Kidney (tissue), 14 donors: ENCODE results near the gene MED13L. TPM values are rescaled to one million over a fixed set of nuclear protein-coding genes. Genes with fewer than 3 reads are reported as not detected.

Experiments used
- DNase-seq, 5 donors: peaks; one replicate each; pipeline ENCODE4 v3.0.0-alpha.2; 2013 to 2020
- FAIRE-seq: peaks from 2 replicates; lab custom pipeline; 2012; peaks lifted over from hg19 to GRCh38; lab: Jason Lieb, UNC
- H3K27ac ChIP-seq, 2 donors: one replicate each; pipeline ENCODE4 v1.7.0; 2013; ENCODE audit warnings: low read depth in 2 of 2, low read length in 2 of 2, inconsistent platforms in 1 of 2
- H3K27me3 ChIP-seq: one replicate; pipeline ENCODE4 v1.7.1; 2013; ENCODE audit warnings: low read length, inconsistent platforms; ENCODE audit not compliant: control insufficient read depth, insufficient read depth
- H3K36me3 ChIP-seq, 3 donors: one replicate each; pipeline versions ENCODE4 v1.7.0 to v1.7.1; 2013; ENCODE audit warnings: low read length in 3 of 3, control low read depth in 1 of 3, inconsistent platforms in 1 of 3; ENCODE audit not compliant: insufficient read depth in 3 of 3, control insufficient read depth in 2 of 3
- H3K4me1 ChIP-seq, 3 donors: one replicate each; pipeline versions ENCODE4 v1.7.0 to v1.7.1; 2013; ENCODE audit warnings: low read length in 3 of 3, inconsistent platforms in 1 of 3, low read depth in 1 of 3; ENCODE audit not compliant: control insufficient read depth in 2 of 3, insufficient read depth in 2 of 3
- H3K4me3 ChIP-seq, 3 donors: one replicate each; pipeline versions ENCODE4 v1.7.0 to v1.8.1; 2013; ENCODE audit warnings: low read length in 3 of 3, control low read depth in 1 of 3, inconsistent platforms in 1 of 3
- H3K9ac ChIP-seq, 3 donors: one replicate each; pipeline versions ENCODE4 v1.7.0 to v1.7.1; 2013; ENCODE audit warnings: low read length in 3 of 3, control low read depth in 1 of 3, inconsistent platforms in 1 of 3
- H3K9me3 ChIP-seq, 3 donors: one replicate each; pipeline versions ENCODE4 v1.7.0 to v1.7.1; 2013; ENCODE audit warnings: low read length in 3 of 3, control low read depth in 1 of 3, inconsistent platforms in 1 of 3; ENCODE audit not compliant: control insufficient read depth in 2 of 3, insufficient read depth in 1 of 3
- CTCF ChIP-seq: IDR thresholded peaks from 3 replicates; pipeline ENCODE4 v1.5.1; 2012; ENCODE audit warnings: mild to moderate bottlenecking, moderate library complexity, borderline replicate concordance; ENCODE audit not compliant: insufficient read depth; ENCODE audit errors: extremely low read depth
- intact Hi-C: fragments of 100-400 bp; cut with DNase I; formaldehyde crosslinking; loops from one replicate; pipeline ENCODE4 v1.11.1; 2022
- polyA plus RNA-seq: library from polyadenylated mRNA; stranded (reverse); fragments of 350-450 nt; fragmentation: Illumina TruSeq; extraction: RNeasy Lipid Tissue Mini Kit (QIAGEN cat#74804); gene quantifications from one replicate; pipeline ENCODE4 v1.2.3, GENCODE V29; 2014; ENCODE audit warnings: low read depth, low replicate concordance; ENCODE audit not compliant: insufficient read depth
- total RNA-seq: library from RNA; stranded (reverse); fragmentation: NEBNext Ultra II Directional; extraction: Animal tissue kit (Norgen Biotek cat#: 25700); gene quantifications from one replicate; pipeline ENCODE4 v1.2.1, GENCODE V29; 2021
- donor health status: control.
- donor health status: control.
- donor health status: control.
- donor health status: control.
- donor health status: control.
- donor health status: DM: yes; HTN: yes; CAD: no.
- donor health status: Normal renal cell carcinoma (clear cell type).

The MED13L gene
- total and polyA plus RNA-seq, 2 donors from 2014 or later: 7.1 to 153 TPM

- Histone ChIP-seq H3K27me3 (no peaks in the 10 kb centered on the region), H3K9me3 (no peaks in the 10 kb centered on the region), H3K27ac (no peak overlapping the region), H3K36me3 (no peaks in the 10 kb centered on the region), H3K9ac (no peak overlapping the region), H3K4me1 (peaks cover 0 to 12% (median 4%) of the 10 kb centered on the region in 3 donors), H3K4me3 (no peak overlapping the region)
- DNase-seq: no peak
- no peak for TF ChIP-seq CTCF
- FAIRE-seq: no peak
- intact Hi-C loops: no loop called here
These were observed 160.7 kb downstream of the MED13L start for GRCh38 chr12:116116650-116117424.

- intact Hi-C loops: no loop called here
- no peak for FAIRE-seq
- Histone ChIP-seq H3K9me3 (no peaks in the 10 kb centered on the region), H3K4me3 (no peak overlapping the region), H3K27me3 (no peaks in the 10 kb centered on the region), H3K36me3 (no peaks in the 10 kb centered on the region), H3K27ac (no peak overlapping the region), H3K4me1 (no peaks in the 10 kb centered on the region), H3K9ac (no peak overlapping the region)
- no peak for DNase-seq
- no peak for TF ChIP-seq CTCF
These were observed 163.9 kb downstream of the MED13L start for GRCh38 chr12:116113398-116114130.

GRCh38 chr12:116106870-116107269 is 170.6 kb downstream of the MED13L start:
- Histone ChIP-seq H3K4me1 (no peaks in the 10 kb centered on the region), H3K4me3 (no peak overlapping the region), H3K27ac (no peak overlapping the region), H3K9ac (no peak overlapping the region), H3K9me3 (no peaks in the 10 kb centered on the region), H3K27me3 (no peaks in the 10 kb centered on the region), H3K36me3 (no peaks in the 10 kb centered on the region)
- intact Hi-C loops: no loop called here
- TF ChIP-seq CTCF: no peak
- FAIRE-seq (no peak), DNase-seq (no peak)
